Glomerular visceral epithelial cell (primary cell): Measurements from ENCODE around the gene MRAP.
"Not testable (repeated sequence)": the region's sequence is repeated elsewhere in the genome, so short reads cannot be mapped to it uniquely, and the experiment has no call there.

Source experiments
- DNase-seq: peaks from one replicate; pipeline ENCODE4 v3.0.0-alpha.2; 2016; ENCODE audit errors: extremely low spot score

Gene MRAP

DNA sequence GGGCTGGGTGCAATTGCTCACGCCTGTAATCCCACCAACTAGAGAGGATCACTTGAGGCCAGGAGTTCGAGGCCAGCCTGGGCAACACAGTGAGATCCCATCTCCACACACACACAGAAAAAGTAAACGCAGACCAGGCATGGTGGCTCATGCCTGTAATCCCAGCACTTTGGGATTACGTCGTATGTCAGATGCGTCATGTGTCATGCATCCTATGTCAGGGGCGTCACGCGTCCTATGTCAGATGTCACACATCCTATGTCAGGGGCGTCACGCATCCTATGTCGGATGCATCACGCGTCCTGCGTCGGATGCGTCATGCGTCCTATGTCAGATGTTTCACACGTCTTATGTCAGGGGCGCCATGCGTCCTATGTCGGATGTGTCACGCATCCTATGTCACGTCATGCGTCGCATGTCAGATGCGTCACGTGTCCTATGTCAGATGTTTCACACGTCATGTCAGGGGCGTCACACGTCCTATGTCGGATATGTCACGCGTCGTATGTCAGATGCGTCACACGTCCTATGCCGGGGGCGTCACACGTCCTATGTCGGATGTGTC, 1.5 kb downstream of the MRAP start:
- no peak for DNase-seq

DNA sequence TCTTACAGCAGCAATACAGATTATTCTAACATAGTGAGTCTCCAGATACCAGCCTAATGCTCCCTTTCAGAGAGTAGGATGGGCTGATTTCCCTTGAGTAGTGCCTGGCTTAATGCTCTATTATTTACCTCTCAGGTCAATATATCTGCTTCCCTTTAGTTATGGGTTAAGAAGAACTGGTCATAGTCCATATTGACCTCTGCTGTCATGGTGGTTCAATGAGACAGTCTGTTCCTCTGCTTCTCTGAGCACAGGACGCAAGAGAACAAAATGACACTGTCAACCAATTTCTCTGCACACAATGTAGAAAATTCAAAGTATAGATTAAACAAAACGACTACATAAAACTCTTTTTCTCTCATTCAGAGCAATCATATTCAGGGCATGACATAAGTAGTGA, 2.9 kb downstream of the MRAP start:
- DNase-seq, result no peak

DNA sequence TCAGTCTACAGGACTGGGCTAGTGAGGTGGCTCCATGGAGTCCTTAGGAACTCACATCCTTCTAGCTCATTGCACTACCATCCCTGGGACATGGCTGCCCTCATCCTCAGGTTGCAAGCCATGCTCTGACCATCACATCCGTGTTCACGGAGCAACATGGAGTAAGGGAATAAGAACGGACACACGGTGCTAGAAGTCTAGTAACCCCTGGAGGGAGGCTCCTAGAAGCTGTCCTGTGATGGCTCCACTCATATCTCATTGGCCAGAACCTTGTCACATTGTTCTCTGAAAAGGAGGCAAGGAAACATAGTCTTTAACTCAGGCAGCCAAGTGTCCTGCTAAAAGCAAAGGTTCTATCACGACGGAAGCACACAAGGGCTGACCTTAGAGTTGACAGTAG, 3.9 kb downstream of the MRAP start:
- no peak for DNase-seq

DNA sequence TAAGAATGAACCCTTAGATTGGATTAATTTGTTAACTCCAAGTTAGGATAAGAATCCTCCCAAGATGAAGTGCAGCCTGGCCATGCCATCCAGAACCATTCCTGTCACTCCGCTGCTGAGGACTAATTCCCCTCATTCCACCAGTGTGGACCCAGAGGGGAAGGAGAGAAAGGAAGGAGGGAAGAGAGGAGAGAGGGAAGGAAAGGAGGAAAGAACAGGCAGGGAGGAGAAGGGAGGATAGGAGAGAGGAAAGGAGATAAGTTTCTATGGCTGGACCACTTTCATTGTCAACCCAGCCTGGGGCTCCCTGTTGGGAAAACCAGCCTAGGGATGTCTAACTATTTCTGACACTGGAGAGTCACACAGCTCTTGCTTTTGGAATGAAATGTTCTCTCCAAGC, 4.7 kb downstream of the MRAP start:
- no peak for DNase-seq

DNA sequence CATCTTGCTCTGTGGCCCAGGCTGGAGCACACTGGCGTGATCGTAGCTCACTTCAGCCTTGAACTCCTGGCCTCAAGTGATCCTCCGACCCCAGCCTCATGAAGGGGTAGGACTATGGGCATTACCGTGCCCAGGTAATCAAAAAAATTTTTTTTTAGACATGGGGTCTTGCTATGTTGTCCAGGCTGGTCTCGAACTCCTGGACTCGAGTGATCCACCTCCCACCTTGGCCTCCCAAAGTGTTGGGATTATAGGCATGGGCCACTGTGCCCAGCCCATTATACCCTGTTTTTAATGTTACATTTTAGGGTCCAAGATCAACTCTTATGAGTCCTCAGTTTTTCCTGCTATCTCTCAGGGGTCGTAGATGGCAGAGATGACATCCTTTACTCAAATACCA, 6.3 kb downstream of the MRAP start:
- DNase-seq, result no peak

DNA sequence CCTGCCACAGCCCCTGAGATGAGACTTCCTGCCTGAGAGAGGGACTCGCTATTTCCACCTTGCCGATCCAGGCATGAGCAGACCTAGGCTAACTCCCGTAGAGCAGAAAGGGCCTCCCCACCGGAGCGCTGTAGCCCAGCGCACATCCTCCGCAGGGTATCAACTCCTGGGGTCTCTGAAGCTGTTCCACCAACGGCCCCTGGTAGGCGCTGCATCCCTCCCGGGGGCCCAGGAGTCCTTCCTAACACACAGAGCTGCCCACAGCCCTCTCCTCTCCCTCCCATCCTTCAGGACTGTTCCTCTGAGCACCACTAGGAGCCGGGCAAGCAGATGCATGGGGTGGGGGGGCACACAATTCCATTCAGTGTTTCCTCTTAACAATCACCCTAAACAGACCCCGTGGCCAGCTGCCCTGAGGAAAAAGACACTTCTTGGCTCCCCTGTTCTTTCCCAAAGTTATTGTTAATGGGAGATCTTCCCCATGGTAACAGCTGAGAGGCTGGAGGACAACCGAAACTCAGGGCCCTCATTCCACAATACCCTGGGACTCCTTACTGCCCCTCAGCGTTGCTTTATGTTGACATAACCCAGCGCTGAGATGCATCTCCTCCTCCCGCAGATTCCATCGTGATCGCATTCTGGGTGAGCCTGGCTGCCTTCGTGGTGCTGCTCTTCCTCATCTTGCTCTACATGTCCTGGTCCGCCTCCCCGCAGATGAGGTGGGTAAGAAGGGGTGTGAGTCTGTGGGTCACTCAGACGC, 7.5 kb downstream of the MRAP start:
- no peak for DNase-seq

DNA sequence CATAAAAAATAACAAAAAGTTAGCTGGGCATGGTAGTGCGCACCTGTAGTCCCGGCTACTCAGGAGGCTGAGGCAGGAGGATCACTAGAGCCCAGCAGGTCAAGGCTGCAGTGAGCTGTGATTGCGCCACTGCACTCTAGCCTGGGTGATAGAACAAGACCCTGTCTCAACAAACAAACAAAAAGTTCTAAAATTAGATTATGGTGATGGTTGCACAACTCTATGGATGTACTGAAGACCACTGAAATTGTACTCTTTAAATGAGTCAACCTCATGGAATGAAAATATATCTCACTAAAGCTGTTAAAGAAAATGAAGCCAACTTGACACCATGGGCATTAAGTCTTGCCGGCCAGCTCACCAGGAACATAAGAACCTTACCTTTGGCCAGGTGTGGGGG, 9.1 kb downstream of the MRAP start:
- no peak for DNase-seq

DNA sequence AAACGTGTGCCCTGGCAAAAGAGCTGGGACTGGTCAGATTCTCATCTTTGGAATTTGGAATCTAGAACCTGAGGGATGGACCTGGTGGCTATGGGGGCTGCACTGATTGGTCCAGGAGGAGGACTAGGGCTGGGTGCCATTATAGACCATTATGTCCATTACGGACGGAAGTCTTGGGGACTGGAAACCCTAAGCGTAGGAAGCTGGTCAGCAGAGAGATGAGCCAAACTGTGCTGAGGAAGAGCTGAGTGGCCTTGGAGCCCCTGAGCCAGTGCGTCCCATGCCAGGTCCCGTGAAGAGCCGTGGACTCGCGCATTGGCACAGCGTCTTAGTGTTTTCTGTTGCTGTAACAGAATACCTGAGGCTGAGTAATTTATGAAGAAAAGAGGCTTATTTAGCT, 10.0 kb downstream of the MRAP start:
- no peak for DNase-seq

DNA sequence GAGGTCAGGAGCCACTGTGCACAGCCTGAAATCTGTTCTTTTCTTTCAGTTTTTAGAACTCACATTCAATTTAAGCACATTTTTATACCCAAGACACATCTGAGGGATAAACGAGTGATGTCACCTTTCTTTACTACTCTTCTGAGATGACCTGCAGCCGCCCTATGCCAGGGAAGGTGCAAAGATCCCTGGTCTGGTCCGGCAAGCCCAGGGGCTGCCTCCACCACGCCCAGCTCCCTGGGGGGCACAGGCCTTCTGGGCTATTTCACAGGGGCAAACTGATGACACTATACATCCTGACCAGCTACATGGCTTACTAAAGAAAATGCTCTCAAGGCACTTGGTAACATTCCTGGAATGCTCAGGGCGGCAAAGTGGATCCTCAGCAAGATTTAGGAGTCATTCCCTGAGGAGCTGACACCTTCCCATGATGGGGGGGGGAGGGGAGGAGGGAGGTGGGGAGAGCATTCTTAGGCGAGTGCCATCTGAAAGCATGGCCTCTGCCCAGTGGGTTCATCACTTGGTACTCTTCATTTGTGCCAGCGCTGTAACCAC, 11.3 kb downstream of the MRAP start:
- no peak for DNase-seq

DNA sequence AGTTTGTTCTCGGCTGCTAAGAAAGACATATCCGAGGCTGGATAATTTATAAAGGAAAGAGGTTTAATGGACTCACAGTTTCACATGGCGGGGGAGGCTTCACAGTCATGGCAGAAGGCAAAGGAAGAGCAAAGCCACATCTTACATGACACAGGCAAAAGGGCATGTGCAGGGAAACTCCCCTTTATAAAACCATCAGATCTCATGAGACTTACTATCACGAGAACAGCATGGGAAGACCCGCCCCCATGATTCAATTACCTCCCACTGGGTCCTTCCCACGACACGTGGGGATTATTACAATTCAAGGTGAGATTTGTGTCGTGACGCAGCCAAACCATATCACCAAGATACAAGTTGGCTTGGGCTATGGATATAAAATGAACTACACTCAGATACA, 12.3 kb downstream of the MRAP start:
- not testable (repeated sequence) for DNase-seq

DNA sequence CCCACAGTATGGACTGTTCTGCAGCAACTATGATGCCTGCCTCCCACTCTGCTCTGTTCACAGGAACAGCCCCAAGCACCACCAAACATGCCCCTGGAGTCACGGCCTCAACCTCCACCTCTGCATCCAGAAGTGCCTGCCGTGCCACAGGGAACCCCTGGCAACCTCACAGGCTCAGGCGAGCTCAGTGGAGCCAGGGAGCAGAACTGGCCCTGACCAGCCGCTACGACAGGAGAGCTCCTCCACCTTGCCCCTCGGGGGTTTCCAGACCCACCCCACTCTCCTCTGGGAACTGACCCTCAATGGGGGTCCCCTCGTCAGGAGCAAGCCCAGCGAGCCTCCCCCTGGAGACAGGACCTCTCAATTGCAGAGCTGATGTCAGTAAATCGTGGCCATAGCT, 13.0 kb downstream of the MRAP start:
- DNase-seq, result no peak

DNA sequence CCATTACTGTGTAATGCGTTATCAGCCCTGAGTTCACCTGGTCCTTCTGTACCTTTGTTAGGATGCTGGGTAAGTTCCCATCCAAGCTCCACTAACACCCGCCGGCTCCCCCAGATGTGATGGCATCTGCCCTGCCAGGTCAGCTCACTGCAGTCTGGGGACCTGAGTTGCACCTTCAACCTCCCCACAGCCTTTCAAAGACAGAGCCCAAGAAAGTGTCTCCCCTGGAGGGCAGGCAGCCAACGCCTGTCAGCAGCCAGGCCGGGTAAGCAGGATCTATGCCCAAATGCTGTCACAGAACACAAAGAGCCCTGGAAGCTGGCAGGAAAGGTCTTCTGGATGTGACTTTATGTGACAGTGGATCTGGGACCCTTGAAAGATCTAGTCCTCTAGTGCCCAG, 13.7 kb downstream of the MRAP start:
- no peak for DNase-seq

DNA sequence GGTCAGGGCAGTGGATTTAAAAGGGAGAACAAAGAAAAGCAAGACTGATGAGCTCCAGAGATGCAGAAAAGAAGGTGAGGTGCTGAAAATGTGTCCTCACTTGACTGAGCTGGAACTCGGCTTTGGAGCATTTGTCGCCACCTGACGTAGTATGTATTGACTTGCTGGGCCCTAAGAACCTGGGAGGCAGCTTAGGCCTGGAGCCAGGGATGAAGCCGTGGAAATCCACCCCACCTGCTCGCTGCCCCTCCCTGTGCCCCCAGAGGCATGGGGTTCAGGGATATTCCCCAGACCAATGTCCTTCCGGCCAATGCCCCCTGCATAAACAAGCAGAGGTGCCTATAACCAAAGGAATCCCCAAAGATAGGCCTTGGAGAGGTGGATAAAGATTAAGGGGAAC, 14.3 kb downstream of the MRAP start:
- DNase-seq, result no peak

DNA sequence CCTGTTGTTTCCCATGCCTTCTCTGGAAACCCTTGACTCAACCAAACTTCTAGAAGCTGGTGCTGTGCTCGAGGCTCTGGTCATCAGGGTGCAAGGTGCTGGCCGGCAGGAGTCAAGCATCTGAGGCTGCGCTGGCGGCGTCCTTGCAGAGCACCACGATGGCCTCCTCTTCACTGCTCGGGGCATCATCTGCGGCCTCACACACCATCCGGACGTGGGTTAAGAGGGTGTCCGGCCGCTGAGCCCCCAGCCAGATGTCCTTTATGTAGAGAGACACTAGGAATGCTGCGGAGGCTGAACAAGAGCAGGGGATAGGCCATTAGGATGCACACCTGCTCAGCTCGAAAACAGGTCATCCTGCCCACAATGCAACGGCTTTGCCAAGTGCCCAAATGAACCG, 16.2 kb downstream of the MRAP start:
- no peak for DNase-seq

DNA sequence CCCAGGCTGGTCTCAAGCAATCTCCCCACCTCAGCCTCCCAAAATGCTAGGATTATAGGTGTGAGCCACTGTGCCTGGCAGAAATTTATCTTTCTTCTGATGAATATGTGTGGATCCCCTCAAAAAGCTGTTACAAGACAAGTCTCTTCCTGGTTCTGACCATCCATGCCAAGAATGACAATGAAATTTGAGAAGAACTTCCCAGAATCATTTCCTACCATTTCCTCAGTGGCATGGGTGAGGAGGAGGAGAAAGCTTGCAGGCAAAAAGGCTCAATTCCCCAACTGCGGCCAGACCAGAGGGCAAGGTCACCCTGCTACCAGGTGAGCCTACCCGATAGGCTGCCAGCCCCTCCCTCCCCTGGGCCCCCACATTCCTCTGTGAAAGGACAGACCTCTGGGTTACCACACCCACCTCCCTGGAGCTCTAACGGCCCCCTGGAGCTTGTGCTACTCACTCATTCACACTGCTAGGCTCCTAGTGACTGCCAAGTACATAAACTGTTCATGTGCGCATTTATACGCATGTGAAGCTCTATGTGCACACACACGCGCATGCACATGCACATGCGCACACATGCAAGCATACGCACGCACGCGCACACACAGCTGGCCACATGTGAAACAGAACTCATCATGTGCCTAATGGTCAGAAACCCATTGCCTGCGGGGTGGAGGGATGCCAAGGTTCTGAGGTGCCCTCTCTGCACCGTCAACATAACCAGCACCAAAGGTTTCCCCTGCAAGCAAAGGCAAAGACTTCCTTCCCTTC, 17.0 kb downstream of the MRAP start:
- no peak for DNase-seq

DNA sequence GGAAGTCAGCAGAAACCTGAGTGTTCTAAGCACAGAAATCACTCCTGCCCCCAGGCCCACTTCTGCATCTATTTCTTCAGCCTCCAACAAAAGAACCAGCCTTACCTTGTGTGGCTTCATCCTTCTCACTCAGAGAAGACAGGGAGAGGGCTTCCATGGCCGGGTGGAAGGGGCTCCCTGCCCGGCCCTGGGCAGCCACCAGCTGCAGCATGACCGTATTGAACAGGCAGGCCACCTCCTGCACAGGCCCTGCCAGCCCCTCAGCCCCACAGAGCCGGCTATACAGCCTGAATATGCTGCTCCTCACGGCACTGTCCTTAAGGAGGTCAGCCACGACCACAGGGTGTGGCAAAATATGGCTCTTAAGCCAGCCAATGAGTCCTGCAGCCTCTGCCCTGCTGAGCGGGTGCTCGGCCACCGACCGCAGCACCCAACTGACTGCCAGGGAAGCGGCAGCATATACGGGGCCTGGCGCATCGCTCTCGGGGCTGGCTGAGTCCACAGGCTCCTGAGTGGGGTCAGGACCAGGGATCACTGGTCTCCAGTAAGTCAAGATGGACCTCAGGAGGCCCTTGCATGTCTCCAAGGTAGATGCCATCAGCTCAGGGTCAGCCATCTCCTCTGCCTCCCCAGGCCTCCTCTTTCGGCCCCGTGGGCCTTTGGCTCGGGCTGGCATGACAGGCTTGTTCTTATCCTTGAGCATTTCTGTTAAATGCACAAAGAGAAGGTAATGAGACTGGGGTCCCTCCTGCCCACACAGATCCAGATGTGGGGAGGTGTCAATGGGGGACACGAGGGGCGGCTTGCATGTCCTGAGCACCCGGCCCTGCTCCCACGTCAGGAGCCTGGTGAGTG, 17.9 kb downstream of the MRAP start:
- no peak for DNase-seq

DNA sequence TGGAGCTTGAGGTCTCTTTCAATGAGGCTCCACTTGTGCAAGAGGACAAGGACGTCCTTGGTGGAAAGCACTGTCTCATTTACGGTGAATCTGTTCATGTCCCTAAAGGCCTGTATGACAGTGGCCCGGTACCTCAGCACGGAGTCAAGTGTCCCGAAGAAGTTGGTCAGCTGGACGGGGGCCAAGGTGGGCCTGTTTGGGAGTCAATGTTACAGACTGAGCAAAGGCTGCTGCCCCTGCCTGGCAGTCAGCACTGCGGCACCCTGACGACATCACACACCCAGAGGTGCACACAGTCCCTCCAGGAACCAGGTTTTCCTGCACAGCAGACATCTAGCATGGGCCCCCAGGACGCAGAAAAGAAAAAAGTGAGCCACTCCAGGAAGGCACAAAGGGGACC, 19.1 kb downstream of the MRAP start:
- no peak for DNase-seq

DNA sequence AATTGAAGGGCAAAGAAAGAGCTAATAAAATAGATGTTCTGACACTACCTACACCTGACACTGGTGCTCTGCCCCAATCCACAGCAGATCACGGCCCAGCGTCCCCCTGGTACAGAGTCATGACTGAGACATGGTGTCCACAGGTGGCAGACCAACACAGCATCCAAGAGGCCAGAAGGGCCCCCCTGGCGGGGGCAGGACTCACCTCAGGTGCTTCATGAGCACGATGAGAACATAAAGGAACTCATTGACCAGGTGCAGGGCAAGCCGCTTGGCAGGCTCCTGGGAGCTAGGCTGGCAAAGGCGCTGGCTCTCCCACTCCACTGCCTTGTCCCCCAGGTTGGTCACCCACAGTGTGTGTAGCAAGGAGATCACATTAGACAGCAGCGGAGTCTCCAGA, 20.4 kb downstream of the MRAP start:
- DNase-seq, result no peak

DNA sequence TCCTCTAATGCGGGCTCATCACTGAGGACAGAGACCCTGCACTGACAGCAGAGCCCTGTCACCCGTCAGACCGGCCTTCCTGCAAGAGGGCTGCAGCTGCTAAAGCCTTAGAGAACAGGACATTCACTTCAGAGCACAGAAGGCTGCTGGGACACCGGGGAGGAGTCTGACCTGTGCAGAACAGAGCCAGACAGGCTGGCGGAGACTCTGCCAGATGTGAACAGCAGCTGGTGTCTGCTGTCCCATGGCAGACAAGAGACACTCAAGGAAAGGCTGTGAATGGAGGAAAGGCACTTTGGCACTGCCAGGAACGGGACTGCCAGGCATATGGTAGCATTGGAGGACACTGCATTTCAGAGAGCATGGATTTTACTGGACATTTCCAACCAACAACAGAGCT, 21.4 kb downstream of the MRAP start:
- DNase-seq, result no peak

DNA sequence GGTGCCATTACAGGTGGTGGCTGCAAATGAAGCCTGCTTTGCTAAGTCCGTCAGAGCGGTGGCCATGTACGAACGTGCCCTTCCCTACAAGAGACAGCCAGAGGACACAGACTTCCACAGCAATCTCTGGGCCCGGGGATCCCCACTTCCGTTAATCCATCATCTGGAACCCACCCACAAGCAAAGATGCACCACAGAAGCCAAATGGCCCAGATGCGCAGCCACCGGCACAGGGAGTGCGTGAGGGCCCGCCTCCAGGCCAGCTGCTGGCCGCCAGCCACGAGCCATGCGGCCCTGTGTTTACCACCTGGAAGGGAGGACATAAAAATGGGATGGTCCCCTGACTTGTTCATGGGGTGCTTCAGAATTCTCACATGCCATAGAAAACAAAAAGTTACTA, 22.1 kb downstream of the MRAP start:
- DNase-seq, result no peak

DNA sequence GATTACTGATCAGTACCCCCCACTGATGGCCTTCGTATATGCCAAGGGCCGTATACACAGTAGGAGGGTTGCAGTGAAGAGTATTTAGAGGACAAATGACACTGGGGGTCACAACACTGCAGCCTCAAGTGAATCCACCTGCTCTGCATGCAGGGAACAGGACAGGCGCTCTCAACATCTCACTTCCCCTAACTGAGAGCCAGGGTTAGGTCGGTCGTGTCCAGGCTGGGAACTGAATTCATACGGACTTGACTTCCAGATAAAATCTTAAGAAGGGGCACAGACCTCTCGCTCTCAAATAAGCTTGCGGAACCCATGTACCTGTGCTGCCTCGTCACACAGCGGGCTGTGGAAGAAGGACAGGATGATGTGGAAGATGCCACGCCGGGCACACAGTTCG, 22.8 kb downstream of the MRAP start:
- no peak for DNase-seq

DNA sequence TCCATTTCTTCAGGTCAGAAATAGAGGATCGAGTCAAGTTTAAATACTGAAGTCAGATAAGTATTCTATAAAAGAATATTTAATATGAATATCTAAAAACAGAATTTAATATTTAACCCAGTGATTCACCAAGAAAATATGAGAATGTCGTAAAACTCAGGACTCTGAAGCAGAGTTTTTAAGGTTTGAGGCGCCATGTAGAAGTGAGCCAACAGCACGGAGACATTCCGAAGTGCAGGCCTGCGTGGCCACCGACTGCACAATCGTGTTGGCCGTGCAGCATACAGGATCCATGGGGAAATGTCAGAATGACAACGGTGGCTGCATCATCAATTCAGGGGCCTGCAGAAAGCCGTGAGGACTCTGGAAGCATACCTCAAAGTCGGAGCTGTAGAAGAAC, 23.4 kb downstream of the MRAP start:
- DNase-seq, result peak; percentile 29
